Measurements from ENCODE around the gene CT45A1.

- TF ChIP-seq EP300 (IDR thresholded peaks at IDR 0.05; ENCODE audit: borderline replicate concordance) (no peak), CEBPB (IDR thresholded peaks at IDR 0.05) (no peak), RAD21 (IDR thresholded peaks at IDR 0.05; ENCODE audit: low read depth) (no peak), ZBTB7A (IDR thresholded peaks at IDR 0.05; ENCODE audit: low read depth) (no peak), REST (IDR thresholded peaks at IDR 0.05; ENCODE audit: low read depth) (no peak), TAF1 (IDR thresholded peaks at IDR 0.05; ENCODE audit: low read depth) (no peak)
Observed at GRCh38 chrX:135698924-135699323, 14.5 kb upstream of the CT45A1 start.
